Suppressor macrophage treated with lipopolysaccharide for 4 hours (primary cell): ENCODE results near the gene RTKN2.
A peak's percentile ranks its signal among the peaks of the same experiment; 100 is the strongest.

ENCODE experiments used
- DNase-seq: peaks from one replicate; pipeline ENCODE4 v3.0.0-alpha.2; 2020

The RTKN2 gene

DNA sequence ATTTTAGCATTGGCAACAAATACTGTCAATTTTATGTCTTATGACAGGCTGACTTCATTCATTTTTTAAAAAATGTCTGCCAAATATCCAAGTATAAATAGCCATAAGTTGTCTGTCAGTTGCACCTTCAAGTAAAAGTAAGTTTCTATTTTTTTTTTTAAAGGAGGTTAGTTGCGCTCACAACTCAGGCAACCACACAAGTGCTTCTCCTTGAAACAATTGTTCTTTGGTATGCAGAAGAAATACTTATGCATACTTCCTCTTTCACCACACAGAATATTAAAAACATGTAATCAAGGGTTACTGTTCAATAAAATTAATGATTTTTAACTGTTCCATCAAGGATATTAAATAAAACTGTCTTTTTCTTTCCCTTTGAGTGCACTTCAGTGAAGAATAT, 97.9 kb downstream of the RTKN2 start:
- no peak for DNase-seq

- peak; percentile 77 for DNase-seq
These were observed 102.1 kb downstream of the RTKN2 start for GRCh38 chr10:62166331-62167131.

GRCh38 chr10:62165803-62166202, 102.8 kb downstream of the RTKN2 start:
- no peak for DNase-seq

GRCh38 chr10:62163024-62163423, 105.6 kb downstream of the RTKN2 start:
- no peak for DNase-seq

DNA sequence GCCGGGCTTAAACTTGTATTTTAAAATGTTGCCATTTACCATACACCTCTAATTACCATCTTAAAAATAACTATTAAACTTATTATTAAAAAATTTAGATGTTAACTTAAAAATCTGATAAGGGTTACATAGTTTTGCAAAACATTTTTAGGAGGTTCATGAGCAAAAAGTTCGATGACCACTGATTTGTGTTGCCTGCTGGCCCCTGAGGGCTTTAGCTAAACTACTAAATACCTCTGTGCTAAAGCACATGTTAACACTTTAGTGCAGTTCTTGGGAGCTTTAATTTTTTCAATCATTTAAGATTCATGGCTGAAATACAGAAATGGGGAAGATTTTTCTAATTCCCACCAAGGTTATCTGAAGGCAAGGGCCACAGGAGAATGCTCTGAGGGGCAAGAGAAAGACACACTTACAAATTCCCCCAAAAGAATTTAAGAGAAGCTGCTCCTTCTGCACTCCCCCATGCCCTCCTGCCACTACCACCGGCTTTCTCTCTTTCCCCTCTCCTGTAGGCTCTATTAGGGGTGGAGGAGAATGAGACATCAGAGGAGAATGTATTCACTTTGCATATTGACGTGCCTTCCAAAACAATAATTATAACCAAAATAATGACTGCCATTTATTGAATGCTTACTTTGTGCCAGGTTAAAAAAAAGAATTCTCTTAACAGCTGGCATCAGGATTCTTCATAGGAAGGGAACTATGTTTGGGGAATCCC, 106.2 kb downstream of the RTKN2 start:
- no peak for DNase-seq

GRCh38 chr10:62159351-62159750, 109.3 kb downstream of the RTKN2 start:
- peak; percentile 58 for DNase-seq

GRCh38 chr10:62157601-62158000, 111.0 kb downstream of the RTKN2 start:
- no peak for DNase-seq

DNA sequence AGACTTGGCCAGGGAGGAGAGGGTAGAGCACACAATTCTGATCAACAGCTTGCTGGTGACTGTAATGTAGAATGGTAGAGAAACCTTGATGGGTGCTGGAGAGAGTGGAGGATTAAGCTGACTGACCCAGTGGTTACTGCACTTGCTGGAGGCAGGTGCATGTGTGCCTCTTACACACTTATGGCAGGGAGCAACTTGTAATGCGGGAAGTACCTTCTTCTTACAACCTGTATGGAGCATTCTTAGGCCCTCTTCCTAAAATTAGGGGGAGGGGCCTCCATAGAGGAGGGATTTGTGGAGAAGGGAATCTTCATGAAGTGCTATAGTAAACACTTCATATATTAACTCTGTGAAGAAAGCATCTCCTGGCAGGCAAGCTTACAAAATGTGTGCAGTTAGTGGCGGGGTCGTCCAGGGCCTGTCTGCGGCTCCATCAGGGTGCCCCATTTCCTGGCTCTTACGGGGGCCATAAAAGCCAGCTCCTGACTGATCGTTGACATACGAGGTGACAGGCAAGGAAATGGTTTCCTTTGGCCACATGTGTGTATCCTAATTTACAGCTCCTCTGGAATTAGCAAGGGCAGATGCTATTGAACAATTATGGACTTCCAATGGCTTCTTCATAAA, 113.5 kb downstream of the RTKN2 start:
- no peak for DNase-seq

DNA sequence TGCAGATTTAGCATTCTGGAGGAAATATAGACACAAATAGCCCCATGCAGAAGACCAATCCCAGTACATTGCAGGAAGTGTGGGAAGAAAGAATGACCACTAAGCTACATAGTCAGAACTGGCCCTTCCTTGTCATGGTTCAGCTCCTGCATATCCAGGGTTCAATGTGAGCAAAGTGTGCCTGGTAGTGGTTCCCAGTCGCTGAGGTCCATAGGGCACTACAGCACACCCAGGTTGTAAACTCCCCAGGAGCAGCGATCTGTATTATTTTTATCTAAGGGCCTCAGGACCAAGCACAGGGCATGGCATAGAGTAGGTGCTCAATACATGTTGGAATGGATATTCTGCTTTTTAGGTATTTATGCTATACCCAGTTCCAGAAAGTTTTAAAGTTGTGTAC, 114.4 kb downstream of the RTKN2 start:
- DNase-seq = no peak

DNA sequence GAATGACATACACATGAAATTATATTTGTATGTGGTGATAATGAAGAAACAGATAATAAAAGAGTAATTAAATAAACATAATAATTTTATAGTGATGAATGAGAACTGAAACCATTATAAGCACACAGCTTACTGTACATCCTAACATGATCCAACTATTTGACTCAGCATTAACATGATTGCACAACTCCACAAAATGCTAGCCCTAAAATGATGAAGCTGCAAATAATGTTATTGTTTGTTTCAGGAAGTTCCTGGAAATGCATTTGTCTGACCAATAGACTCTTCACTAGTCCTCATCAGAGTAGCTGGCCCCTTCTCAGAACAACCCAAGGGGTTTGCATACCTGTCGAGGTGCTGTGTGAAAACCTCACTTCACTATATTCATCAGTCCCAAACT, 115.5 kb downstream of the RTKN2 start:
- DNase-seq = peak; percentile 85

DNA sequence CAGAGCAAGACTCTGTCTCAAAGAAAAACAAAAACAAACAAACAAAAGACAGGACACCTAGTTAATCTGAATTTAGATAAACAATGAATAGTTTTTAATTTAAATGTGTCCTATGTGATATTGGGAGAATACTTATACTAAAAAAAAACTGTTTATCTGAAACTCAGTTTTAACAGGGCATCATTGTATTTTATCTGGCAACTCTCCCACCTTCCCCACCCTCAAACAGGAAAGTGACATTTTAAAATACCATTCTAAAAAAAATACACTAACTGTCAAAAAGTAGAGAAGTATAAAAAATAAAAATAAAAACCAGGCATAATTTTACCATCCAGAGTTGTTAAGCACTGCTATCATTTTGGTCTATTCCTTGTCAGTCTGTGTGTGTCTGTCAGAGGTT, 119.0 kb downstream of the RTKN2 start:
- no peak for DNase-seq

GRCh38 chr10:62148155-62148554, 120.5 kb downstream of the RTKN2 start:
- no peak for DNase-seq

DNA sequence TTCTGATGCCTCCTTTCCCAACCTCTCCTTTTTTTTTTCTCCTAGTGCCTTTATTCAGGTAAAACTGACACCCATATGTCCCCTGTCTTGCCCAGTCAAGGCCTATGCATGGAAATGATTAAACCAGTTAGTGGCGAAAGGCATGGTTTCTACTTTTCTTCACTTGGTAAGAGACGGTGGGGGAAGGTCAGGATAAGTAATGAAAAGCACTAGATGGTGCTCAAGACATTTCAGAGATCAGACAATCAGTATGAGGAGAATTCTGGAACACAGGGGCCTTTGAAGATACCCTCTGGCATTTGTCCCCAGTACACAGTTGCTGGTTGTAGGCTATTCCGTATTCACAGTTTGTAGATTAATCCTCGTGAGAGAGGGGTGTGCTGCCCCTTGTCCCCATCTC, 121.2 kb downstream of the RTKN2 start:
- DNase-seq = no peak

DNA sequence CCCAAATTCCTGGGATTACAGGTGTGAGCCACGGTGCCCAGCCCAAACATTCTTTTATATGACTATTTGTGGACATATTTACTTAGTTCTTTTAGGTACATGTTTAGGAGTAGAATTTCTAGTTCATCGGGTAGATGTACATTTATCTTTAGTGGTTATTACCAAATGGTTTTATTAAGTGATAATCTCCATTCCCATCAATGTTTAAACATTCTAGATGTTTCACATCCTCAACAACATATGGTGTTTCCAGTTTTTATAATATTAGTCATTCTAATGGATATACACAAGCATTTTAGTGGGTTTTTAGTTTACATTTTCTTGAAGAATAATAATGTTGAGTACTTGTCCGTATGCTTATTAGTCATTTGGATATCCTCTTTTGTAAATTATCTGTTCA, 131.7 kb downstream of the RTKN2 start:
- no peak for DNase-seq

DNA sequence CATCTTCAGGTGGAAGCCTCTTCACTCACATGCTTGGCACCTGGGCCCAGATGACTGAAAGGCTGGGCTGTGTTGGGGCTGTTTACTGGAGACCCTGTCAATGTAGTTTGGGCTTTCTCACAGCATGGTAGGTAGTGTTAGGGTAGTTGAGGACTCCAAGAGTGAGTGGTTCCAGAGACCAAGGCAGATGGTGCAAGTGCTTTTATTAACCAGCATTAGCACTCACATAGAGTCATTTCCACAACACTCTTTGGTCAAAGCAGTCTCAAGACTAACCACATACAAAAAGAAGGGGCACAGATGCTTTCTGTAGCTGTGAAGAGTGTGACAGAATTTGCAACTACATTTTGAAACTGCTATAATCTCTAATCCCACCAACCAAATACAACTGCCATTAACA, 135.0 kb downstream of the RTKN2 start:
- no peak for DNase-seq
